GM12892 (cell line): ENCODE data around the gene ABHD2.

ENCODE experiments used
- POLR2A ChIP-seq: IDR thresholded peaks from 2 replicates; pipeline ENCODE4 v1.6.1; 2011; ENCODE audit warnings: low read depth, low read length, control low read depth
- POLR2AphosphoS5 ChIP-seq: IDR thresholded peaks from 2 replicates; pipeline ENCODE4 v1.6.1; 2011; ENCODE audit warnings: low read depth, low read length, control low read depth
- TAF1 ChIP-seq: IDR thresholded peaks from 2 replicates; pipeline ENCODE4 v1.6.1; 2011; ENCODE audit warnings: low read depth, mild to moderate bottlenecking, control low read depth, low read length, borderline replicate concordance

DNA sequence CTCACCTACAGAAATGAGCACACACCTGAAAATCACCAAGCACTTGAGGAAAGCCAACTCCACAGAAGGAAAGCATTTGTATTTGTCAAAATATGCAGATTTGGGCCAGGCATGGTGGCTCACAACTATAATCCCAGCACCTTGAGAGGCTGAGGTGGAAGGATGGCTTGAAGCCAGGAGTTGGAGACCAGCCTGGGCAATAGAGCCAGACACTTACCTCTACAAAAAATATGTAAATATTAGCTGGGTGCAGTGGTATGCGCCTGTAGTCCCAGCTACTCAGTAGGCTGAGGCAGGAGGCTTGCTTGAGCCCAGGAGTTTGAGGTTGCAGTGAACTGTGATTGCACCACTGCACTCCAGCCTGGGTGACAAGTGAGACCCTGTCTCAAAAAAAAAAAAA, 120.8 kb downstream of the ABHD2 start:
- TF ChIP-seq POLR2A: no peak
- no peak for TF ChIP-seq POLR2AphosphoS5
- no peak for TF ChIP-seq TAF1
